GM12892 (cell line): Measurements from ENCODE around the gene SDCBP2.

Experiments
- POLR2A ChIP-seq: IDR thresholded peaks from 2 replicates; pipeline ENCODE4 v1.6.1; 2011; ENCODE audit warnings: low read depth, low read length, control low read depth
- POLR2AphosphoS5 ChIP-seq: IDR thresholded peaks from 2 replicates; pipeline ENCODE4 v1.6.1; 2011; ENCODE audit warnings: low read depth, low read length, control low read depth

DNA sequence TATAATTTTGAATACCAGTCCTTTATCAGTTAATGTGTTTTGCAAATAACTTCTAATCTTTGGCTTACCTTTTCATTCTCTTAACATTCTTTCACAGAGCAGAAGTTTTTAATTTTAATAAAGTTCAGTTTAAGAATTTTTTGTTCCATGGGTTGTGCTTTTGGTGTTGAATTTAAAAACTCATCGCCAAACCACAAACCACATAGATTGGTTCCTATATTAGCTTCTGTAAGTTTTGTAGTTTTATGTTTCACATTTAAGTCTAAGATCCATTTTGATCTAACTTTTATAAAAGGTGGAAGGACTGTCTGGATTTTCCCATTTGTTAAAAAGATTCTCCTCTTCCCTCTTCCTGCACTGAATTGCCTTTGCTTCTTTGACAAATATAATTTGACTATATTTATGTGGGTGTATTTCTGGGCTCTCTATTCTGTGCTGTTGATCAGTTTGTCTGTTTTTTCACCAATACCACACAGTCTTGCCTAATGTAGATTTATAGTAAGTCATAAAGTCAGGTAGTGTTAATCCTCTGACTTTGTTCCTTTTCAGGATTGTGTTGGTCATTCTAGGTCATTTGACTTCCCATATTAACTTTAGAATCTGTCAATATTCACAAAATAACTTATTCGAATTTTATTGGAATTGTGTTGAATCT, 17.5 kb upstream of the SDCBP2 start:
- TF ChIP-seq POLR2AphosphoS5 (no peak), POLR2A (no peak)
